Tongue (tissue), 2 donors: ENCODE data around the gene ZNF443. TPM values are rescaled to one million over a fixed set of nuclear protein-coding genes. Genes with fewer than 3 reads are reported as not detected.
"Not testable (repeated sequence)": the region's sequence is repeated elsewhere in the genome, so short reads cannot be mapped to it uniquely, and the experiment has no call there.

Source experiments
- DNase-seq: peaks from one replicate; pipeline ENCODE4 v3.0.0-alpha.2; 2015
- total RNA-seq: library from RNA; depleted of rRNA; stranded (reverse); fragments of >200 nt; gene quantifications from one replicate; pipeline ENCODE4 v1.2.3, GENCODE V29; 2014

The ZNF443 gene
- 11.1 TPM for total RNA-seq

GRCh38 chr19:12440541-12441316, at the start of gene ZNF443:
Gene ZNF443 (minus strand): TSS chr19:12441021. CDS start chr19:12440914, 107 bp downstream.
- peak; percentile 99 for DNase-seq

GRCh38 chr19:12486265-12486783, 45.5 kb upstream of the ZNF443 start:
- not testable (repeated sequence) for DNase-seq

- no peak for DNase-seq
Measured at GRCh38 chr19:12485571-12485970, 44.8 kb upstream of the ZNF443 start.

GRCh38 chr19:12485052-12485416, 44.2 kb upstream of the ZNF443 start:
- no peak for DNase-seq

GRCh38 chr19:12484371-12485051, 43.7 kb upstream of the ZNF443 start, which contains the start of gene ZNF709:
Gene ZNF709 (minus strand): TSS chr19:12484816. CDS start chr19:12484657, 159 bp downstream.
- peak; percentile 97 for DNase-seq

GRCh38 chr19:12484011-12484370, 43.2 kb upstream of the ZNF443 start:
- DNase-seq = no peak

- no peak for DNase-seq
Measured at GRCh38 chr19:12482509-12482886, 41.7 kb upstream of the ZNF443 start.

- no peak for DNase-seq
Measured at GRCh38 chr19:12481781-12482508, 41.1 kb upstream of the ZNF443 start.

GRCh38 chr19:12478234-12478941, 37.6 kb upstream of the ZNF443 start:
- DNase-seq = no peak

GRCh38 chr19:12467651-12468050, 26.8 kb upstream of the ZNF443 start:
- not testable (repeated sequence) for DNase-seq

- no peak for DNase-seq
Measured at GRCh38 chr19:12465211-12465610, 24.4 kb upstream of the ZNF443 start.

GRCh38 chr19:12464769-12465168, 23.9 kb upstream of the ZNF443 start:
- DNase-seq = no peak

GRCh38 chr19:12464139-12464538, 23.3 kb upstream of the ZNF443 start:
- not testable (repeated sequence) for DNase-seq

- DNase-seq = peak; percentile 56
Measured at GRCh38 chr19:12453495-12453894, 12.7 kb upstream of the ZNF443 start.

GRCh38 chr19:12450844-12451243, 10.0 kb upstream of the ZNF443 start:
- no peak for DNase-seq

GRCh38 chr19:12448808-12449207, 8.0 kb upstream of the ZNF443 start:
- no peak for DNase-seq

GRCh38 chr19:12439686-12440540, 908 bp downstream of the ZNF443 start:
- DNase-seq = peak; percentile 19

- DNase-seq = not testable (repeated sequence)
Measured at GRCh38 chr19:12430726-12431299, 10.0 kb downstream of the ZNF443 start.

GRCh38 chr19:12425888-12426274, 14.9 kb downstream of the ZNF443 start:
- no peak for DNase-seq

- DNase-seq = no peak
Measured at GRCh38 chr19:12425236-12425887, 15.5 kb downstream of the ZNF443 start.
